LNCaP clone FGC (cell line): Measurements from ENCODE around the gene FGFRL1.

ENCODE experiments used
- DNase-seq: peaks from one replicate; pipeline ENCODE4 v3.0.0-alpha.2; 2011; ENCODE audit warnings: low read depth
- H3K4me3 ChIP-seq: 2 replicates; pipeline ENCODE4 v1.5.1; 2011; ENCODE audit warnings: mild to moderate bottlenecking, low read depth, low read length, control low read depth
- TF ChIP-seq, protein P1 (sequence below): IDR thresholded peaks from 2 replicates; pipeline ENCODE4 v1.5.1; 2012; ENCODE audit warnings: mild to moderate bottlenecking; ENCODE audit not compliant: control insufficient read depth, insufficient read depth; ENCODE audit errors: extremely low read depth

Gene FGFRL1

DNA sequence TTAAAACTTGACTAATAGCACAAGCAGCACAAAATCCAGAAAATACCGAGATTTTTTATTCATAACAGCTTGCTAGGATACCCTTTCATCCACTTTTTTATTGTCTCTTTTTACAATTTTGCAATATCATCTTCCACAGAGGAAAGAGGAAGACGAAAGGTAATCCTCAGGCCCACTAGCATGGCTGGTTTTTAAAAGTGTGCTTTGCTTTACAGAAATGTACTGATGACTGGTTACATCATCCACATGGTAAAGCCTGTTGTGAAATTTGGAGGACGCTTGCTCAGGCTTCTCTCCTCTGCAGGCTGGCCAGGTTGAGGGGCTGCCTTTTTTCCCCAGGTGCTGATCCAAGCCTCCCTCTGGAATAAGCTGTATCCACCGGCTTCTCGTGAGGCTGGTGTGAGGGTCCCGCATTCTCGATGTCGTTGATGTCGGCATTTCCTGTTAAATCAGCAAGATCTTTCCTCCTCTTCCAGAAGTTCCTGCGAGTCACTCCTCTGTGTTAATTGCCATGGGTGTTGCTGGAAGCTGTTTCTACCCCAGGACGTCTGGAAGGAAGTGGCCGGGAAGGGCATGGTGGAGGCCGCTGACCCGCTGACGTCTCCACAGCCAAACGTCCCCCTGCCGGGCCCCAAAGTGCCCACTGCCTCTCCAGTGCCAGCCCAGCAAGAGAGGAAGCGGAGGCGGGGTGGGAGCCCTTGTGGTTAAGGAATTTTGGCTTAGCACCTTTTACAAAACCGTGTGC, 32.3 kb upstream of the FGFRL1 start:
- no peak for DNase-seq
- H3K4me3 ChIP-seq, result no peak overlapping the region

DNA sequence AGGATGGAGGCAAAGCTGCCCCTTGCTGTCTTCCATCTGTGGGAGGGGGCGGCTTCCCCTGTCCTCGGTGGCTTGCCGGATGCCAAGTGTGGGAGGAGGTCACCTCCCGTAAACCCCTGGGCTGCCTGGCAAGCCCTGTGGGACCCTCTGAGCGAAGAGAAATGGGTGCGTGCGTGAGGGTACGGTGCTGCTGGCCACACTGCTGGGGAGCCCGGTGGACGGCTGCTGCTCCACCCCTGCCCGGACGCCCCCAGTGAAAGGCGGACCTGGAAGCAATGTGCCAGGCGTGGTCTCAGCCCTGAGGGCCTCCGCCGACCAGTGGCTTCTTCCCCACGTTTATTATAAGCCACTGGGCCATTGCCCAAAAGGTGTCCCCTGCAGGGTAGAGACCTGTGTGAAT, 29.1 kb upstream of the FGFRL1 start:
- no peak overlapping the region for H3K4me3 ChIP-seq
- TF ChIP-seq, protein P1, sequence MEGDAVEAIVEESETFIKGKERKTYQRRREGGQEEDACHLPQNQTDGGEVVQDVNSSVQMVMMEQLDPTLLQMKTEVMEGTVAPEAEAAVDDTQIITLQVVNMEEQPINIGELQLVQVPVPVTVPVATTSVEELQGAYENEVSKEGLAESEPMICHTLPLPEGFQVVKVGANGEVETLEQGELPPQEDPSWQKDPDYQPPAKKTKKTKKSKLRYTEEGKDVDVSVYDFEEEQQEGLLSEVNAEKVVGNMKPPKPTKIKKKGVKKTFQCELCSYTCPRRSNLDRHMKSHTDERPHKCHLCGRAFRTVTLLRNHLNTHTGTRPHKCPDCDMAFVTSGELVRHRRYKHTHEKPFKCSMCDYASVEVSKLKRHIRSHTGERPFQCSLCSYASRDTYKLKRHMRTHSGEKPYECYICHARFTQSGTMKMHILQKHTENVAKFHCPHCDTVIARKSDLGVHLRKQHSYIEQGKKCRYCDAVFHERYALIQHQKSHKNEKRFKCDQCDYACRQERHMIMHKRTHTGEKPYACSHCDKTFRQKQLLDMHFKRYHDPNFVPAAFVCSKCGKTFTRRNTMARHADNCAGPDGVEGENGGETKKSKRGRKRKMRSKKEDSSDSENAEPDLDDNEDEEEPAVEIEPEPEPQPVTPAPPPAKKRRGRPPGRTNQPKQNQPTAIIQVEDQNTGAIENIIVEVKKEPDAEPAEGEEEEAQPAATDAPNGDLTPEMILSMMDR, result no peak
- DNase-seq, result no peak

More for the DNA sequence above, 32.3 kb upstream of the FGFRL1 start:
- TF ChIP-seq, protein P1, result no peak

DNA sequence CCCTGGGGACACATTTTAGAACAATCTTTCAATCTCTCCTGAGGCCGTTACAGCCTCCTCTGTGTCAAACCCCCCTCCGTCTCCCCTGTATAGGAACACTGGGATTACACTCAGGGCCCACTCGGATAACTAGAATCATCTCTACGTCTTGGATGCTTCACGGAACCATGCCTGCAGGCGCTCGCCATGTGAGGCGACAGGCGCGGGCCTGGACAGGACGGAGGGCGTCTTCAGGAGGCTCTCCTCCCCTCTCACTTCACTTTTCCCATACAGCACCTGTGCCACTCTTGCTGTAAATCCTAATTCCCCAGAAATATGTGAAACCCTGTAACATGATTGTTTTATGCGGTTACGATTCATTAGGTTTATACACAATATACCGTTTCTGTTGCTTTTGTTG, 28.6 kb upstream of the FGFRL1 start:
- H3K4me3 ChIP-seq, result no peak overlapping the region
- DNase-seq, result no peak
- TF ChIP-seq, protein P1, result no peak

DNA sequence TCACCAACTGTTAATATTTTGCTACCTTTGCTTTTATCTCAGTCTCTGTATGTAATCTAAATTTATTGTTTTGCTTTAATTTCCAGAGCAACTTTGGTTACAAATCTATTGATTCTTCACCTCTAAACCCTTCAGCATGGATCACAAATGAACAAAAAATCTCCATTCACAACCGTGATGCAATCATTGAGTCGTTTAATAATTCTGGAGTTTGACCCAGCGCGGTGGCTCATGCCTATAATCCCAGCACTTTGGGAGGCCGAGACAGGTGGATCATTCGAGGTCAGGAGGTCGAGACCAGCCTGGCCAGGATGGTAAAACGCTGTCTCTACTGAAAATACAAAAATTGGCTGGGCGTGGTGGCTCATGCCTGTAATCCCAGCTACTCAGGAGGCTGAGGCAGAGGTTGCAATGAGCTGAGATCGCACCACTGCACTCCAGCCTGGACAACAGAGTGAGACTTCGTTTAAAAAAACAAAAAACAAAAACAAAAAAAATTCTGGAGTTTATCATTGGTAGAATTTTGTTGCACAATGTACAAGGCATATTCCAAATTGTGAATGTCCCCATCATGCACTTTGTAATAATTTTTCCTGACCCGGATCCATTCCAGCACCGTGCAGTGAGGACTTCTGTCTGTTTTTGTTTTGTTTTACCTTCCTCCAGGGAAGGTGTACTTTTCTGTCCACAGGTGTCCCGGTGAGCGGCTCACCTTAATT, 26.9 kb upstream of the FGFRL1 start:
- no peak for DNase-seq
- TF ChIP-seq, protein P1, result no peak
- H3K4me3 ChIP-seq, result peak overlapping the region; percentile 32

DNA sequence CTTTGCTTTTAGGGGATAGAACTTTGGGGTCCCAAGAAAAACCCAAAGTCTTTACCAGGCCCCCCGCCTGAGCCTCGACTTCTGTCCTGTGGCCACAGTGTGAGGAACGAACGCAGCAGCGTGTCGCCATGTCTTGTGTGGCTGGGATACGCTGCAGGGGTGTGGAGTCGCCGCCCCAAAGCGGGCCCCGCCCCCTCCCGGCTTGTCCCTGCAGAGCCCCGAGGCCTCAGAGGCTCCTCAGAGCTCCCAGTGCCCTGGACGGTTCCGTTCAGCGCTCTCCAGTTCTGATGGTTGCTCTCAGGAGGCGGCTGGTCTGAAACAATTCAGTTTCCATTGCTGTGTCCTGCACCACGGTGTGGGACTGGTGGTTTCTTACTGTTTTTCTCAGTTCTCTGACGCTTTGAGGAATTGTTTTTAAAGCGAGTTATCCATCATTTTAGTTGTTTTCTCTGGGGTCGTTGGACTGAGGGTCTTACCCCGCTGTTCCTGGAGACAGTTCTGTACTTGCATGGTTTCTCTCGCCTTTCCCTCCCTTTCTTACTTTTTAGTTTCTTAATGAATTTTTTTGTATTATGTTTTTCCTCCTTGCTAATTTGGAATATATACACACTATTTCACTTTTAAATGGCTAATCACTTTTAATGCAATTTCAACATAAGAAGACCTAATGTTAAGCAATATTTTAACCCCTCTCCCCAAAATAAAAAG, 26.1 kb upstream of the FGFRL1 start:
- no peak for DNase-seq
- peak overlapping the region; percentile 32 for H3K4me3 ChIP-seq
- TF ChIP-seq, protein P1, result no peak

DNA sequence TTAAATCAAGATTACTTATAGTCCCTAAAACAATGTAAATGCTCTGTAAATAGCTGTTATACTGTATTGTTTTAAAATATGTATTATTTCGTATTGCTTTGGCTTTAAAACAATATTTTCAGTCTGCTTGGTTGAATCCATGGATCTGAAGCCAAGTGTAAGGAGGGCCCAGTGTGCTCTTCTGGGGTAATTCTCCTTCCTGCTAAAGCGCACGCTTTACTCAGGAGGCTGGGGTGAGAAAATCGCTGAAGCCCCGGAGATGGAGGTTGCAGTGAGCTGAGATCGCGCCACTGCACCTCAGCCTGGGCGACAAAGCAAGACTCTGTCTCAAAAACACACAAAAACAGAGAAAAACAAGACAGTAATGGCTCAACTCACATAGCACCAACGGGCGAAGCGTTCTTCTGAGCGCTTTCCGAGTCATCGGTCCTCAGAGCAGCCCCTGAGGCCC, 25.0 kb upstream of the FGFRL1 start:
- no peak for DNase-seq
- TF ChIP-seq, protein P1, result no peak
- H3K4me3 ChIP-seq, result peak overlapping the region; percentile 77
